SU-DHL-6 (cell line): Measurements from ENCODE around the gene MTNR1B.

ENCODE experiments used
- H2AFZ ChIP-seq: fragments of 200-600 bp; sonication (generic); 2 replicates; pipeline ENCODE4 v1.6.1; 2014; ENCODE audit warnings: low read depth, mild to moderate bottlenecking, moderate library complexity, mixed read lengths, antibody characterized with exemption, low read length; ENCODE audit not compliant: severe bottlenecking
- H3F3A ChIP-seq: fragments of 200-600 bp; shearing (Covaris generic); 2 replicates; pipeline ENCODE4 v1.6.0; 2016; ENCODE audit warnings: antibody characterized with exemption, mild to moderate bottlenecking; ENCODE audit not compliant: insufficient read depth
- H3K27ac ChIP-seq: fragments of 200-600 bp; sonication (generic); 2 replicates; pipeline ENCODE4 v1.5.1; 2016; ENCODE audit warnings: low read depth, mild to moderate bottlenecking, low read length, moderate library complexity, mixed read lengths
- H3K27me3 ChIP-seq: fragments of 200-600 bp; sonication (generic), shearing (Covaris generic); 2 replicates; pipeline ENCODE4 v1.6.0; 2014; ENCODE audit warnings: mild to moderate bottlenecking, low read length
- H3K36me3 ChIP-seq: fragments of 200-600 bp; sonication (generic); 2 replicates; pipeline ENCODE4 v1.6.1; 2014; ENCODE audit warnings: mild to moderate bottlenecking, low read length, mixed read lengths
- H3K4me2 ChIP-seq: fragments of 300-600, 200-600 bp; shearing (Covaris generic), sonication (generic); 2 replicates; pipeline ENCODE4 v1.6.0; 2014; ENCODE audit warnings: low read length, low read depth, mild to moderate bottlenecking; ENCODE audit not compliant: poor library complexity, severe bottlenecking
- H3K4me3 ChIP-seq: fragments of 200-600 bp; sonication (generic); 2 replicates; pipeline ENCODE4 v1.5.1; 2014; ENCODE audit warnings: antibody characterized with exemption, low read length, mild to moderate bottlenecking, mixed read lengths; ENCODE audit not compliant: insufficient read depth, poor library complexity, severe bottlenecking
- H3K79me2 ChIP-seq: fragments of 200-600 bp; sonication (generic); 2 replicates; pipeline ENCODE4 v1.6.1; 2014; ENCODE audit warnings: mild to moderate bottlenecking, low read length, moderate library complexity; ENCODE audit not compliant: insufficient read depth
- H3K9ac ChIP-seq: fragments of 200-600 bp; sonication (generic); 2 replicates; pipeline ENCODE4 v1.7.0; 2014; ENCODE audit warnings: mild to moderate bottlenecking, low read length
- H3K9me2 ChIP-seq: fragments of 200-600 bp; sonication (generic); replicated peaks from 2 replicates; pipeline ENCODE4 v1.6.1; 2014; ENCODE audit warnings: low read length; ENCODE audit not compliant: insufficient read depth
- H3K9me3 ChIP-seq: fragments of 200-600 bp; sonication (generic); 2 replicates; pipeline ENCODE4 v1.6.1; 2014; ENCODE audit warnings: low read length, mixed read lengths; ENCODE audit not compliant: insufficient read depth
- H4K20me1 ChIP-seq: fragments of 200-600 bp; sonication (generic); 2 replicates; pipeline ENCODE4 v1.6.1; 2014; ENCODE audit warnings: low read depth, mild to moderate bottlenecking, antibody characterized with exemption, low read length, moderate library complexity, mixed read lengths
- EZH2phosphoT487 ChIP-seq: fragments of 200-600 bp; sonication (generic), shearing (Covaris generic); conservative IDR thresholded peaks from 2 replicates; pipeline ENCODE4 v1.6.1; 2018; ENCODE audit warnings: mild to moderate bottlenecking, antibody characterized with exemption, low read length, moderate library complexity, mixed read lengths
- TF ChIP-seq, protein P1 (sequence below): fragments of 200-600 bp; sonication (generic); IDR thresholded peaks from one replicate; pipeline ENCODE4 v1.5.1; 2017; ENCODE audit warnings: antibody characterized with exemption, mild to moderate bottlenecking, low read length, moderate library complexity; ENCODE audit not compliant: insufficient read depth, poor library complexity, severe bottlenecking

MTNR1B gene

DNA sequence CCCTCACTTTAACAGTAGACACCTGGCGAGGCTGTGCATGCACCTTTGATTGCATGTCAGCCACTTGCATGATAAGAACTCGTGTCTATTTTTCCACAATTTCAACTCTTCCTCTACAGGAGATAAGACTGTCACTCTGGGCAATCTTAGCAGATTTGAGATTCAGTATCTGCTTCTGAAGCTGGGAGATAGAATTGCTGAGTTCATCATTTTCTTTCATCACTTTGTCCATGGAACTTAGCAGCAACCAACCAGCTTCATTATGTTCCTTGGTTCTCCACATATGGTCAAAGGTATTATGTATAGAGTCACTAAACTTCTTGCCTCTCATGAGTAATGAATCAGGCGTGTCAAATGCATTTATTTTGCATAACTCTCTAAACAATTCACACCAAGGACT lies 17.1 kb downstream of the MTNR1B start:
- H3K9me2 ChIP-seq: no peaks in the 10 kb centered on the region
- no peaks in the 10 kb centered on the region for H4K20me1 ChIP-seq
- no peaks in the 10 kb centered on the region for H3K9me3 ChIP-seq
- H3K27ac ChIP-seq: no peak overlapping the region
- H3K4me2 ChIP-seq: no peak overlapping the region
- H3K27me3 ChIP-seq: no peaks in the 10 kb centered on the region
- no peak overlapping the region for H3K4me3 ChIP-seq
- no peaks in the 10 kb centered on the region for H3F3A ChIP-seq
- H2AFZ ChIP-seq: no peak overlapping the region
- no peak overlapping the region for H3K9ac ChIP-seq
- TF ChIP-seq, protein P1, sequence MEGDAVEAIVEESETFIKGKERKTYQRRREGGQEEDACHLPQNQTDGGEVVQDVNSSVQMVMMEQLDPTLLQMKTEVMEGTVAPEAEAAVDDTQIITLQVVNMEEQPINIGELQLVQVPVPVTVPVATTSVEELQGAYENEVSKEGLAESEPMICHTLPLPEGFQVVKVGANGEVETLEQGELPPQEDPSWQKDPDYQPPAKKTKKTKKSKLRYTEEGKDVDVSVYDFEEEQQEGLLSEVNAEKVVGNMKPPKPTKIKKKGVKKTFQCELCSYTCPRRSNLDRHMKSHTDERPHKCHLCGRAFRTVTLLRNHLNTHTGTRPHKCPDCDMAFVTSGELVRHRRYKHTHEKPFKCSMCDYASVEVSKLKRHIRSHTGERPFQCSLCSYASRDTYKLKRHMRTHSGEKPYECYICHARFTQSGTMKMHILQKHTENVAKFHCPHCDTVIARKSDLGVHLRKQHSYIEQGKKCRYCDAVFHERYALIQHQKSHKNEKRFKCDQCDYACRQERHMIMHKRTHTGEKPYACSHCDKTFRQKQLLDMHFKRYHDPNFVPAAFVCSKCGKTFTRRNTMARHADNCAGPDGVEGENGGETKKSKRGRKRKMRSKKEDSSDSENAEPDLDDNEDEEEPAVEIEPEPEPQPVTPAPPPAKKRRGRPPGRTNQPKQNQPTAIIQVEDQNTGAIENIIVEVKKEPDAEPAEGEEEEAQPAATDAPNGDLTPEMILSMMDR: no peak
- TF ChIP-seq EZH2phosphoT487: no peak
- no peaks in the 10 kb centered on the region for H3K79me2 ChIP-seq
- no peaks in the 10 kb centered on the region for H3K36me3 ChIP-seq

DNA sequence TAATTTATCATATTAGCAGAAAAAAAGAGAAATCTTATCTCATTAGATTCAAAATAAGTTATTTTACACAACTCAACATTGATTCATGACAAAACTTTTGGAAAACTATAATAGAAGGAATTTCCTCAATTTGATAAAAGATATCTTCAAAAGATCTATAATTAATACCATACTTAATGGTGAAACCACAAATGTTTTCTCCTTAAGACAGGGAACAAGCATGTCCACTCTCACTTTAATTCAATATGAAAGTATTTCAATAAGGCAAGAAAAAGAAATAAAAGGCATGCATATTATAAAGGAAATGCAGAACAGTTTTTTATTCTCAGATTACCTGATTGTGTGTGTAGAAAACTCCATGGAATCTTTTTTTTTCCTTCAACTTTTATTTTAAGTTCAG lies 23.6 kb downstream of the MTNR1B start:
- TF ChIP-seq, protein P1: no peak
- TF ChIP-seq EZH2phosphoT487: no peak
- H3K36me3 ChIP-seq: no peaks in the 10 kb centered on the region
- H3K9ac ChIP-seq: no peak overlapping the region
- H2AFZ ChIP-seq: no peak overlapping the region
- no peaks in the 10 kb centered on the region for H3K9me2 ChIP-seq
- H3K9me3 ChIP-seq: no peaks in the 10 kb centered on the region
- no peaks in the 10 kb centered on the region for H3F3A ChIP-seq
- H3K4me3 ChIP-seq: no peak overlapping the region
- H3K27me3 ChIP-seq: no peaks in the 10 kb centered on the region
- H3K4me2 ChIP-seq: no peak overlapping the region
- no peak overlapping the region for H3K27ac ChIP-seq
- no peaks in the 10 kb centered on the region for H4K20me1 ChIP-seq
- no peaks in the 10 kb centered on the region for H3K79me2 ChIP-seq

DNA sequence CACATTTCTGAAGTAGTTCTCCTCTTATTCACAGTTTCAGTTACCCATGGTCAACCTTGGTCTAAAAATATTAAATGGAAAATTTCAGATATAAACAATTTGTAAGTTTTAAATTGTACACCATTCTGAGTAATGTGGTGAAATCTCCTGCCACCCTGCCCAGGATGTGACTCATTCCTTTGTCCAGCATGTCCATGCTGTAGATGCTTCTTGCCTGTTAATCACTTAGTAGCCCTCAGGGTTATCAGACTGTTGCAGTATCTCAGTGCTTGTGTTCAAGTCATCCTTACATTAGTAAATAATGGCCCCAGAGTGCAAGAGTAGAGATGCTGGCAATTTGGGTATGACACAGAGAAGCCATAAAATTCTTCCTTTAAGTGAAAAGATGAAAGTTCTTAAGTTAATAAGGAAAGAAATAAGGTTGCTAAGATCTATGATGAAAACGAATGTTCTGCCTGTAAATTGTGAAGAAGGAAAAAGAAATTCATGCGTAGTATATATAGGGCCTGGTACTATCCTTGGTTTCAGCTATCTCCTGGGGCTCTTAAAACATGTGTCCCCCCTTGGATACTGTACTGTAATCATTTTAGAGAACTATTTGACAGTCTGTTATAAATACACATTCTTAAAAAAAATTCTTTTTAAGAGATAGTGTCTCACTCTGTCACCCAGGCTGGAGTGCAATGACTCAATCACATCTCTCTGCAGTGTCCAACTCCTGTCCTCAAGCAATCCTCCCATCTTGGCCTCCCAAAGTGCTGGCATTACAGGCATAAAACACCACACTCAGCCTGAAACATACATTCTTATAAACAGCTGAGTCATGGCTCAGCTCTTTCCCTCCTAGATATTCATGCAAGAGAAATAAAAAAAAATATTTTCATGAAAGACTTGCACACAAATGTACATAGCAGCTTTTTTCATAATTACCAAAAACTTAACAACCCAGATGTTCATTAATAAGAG lies 31.3 kb downstream of the MTNR1B start:
- Histone ChIP-seq H3K4me3 (no peak overlapping the region), H3K79me2 (no peaks in the 10 kb centered on the region), H3K27ac (no peak overlapping the region), H3K27me3 (no peaks in the 10 kb centered on the region), H3K9me2 (no peaks in the 10 kb centered on the region), H3K4me2 (no peak overlapping the region), H3K36me3 (no peaks in the 10 kb centered on the region), H3F3A (no peaks in the 10 kb centered on the region), H3K9me3 (no peaks in the 10 kb centered on the region), H2AFZ (no peak overlapping the region), H3K9ac (no peak overlapping the region), H4K20me1 (no peaks in the 10 kb centered on the region)
- TF ChIP-seq, protein P1: no peak
- TF ChIP-seq EZH2phosphoT487: no peak
